Cardiac ventricle fibroblast (primary cell): ENCODE results near the gene KLF18. TPM values are rescaled to one million over a fixed set of nuclear protein-coding genes. Genes with fewer than 3 reads are reported as not detected.

Experiments used
- total RNA-seq: library from RNA; depleted of rRNA; stranded (reverse); fragments of >200 nt; gene quantifications from 2 replicates; pipeline ENCODE4 v1.2.3, GENCODE V29; 2015

Gene KLF18
- not detected in 2 replicates for total RNA-seq

GRCh38 chr1:44141531-44141930 is at the start of gene KLF18:
Gene KLF18, minus strand, starts transcription at chr1:44141631. Its CDS starts 0 bp downstream, at chr1:44141631.

GRCh38 chr1:44118682-44119081 is 22.7 kb downstream of the KLF18 start, which contains the start of gene KLF17:
Gene KLF17, plus strand, starts transcription at chr1:44118821. Its CDS starts 87 bp downstream, at chr1:44118908.

Other genes starting within 250 kb of the KLF18 start
- not detected in 2 replicates for gene ARTN, start 207.8 kb downstream of the KLF18 start, total RNA-seq
- 19.4 and 23.2 TPM in 2 replicates for gene IPO13, start 194.7 kb downstream of the KLF18 start, total RNA-seq
- 14.5 and 14.8 TPM in 2 replicates for gene DPH2, start 171.6 kb downstream of the KLF18 start, total RNA-seq
- 48.5 and 89.6 TPM in 2 replicates for gene ATP6V0B, start 166.7 kb downstream of the KLF18 start, total RNA-seq
- 39.4 and 48.9 TPM in 2 replicates for gene B4GALT2, start 162.4 kb downstream of the KLF18 start, total RNA-seq
- 3.4 and 4.7 TPM in 2 replicates for gene CCDC24, start 150.0 kb downstream of the KLF18 start, total RNA-seq
- gene SLC6A9, start 110.2 kb downstream of the KLF18 start, total RNA-seq, result 4.4 and 6.3 TPM in 2 replicates
- 0.37 TPM in 1 of 2 replicates, not detected in the other for gene KLF17, start 22.8 kb downstream of the KLF18 start, total RNA-seq
- gene DMAP1, start 71.8 kb upstream of the KLF18 start, total RNA-seq, result 21.2 and 29.3 TPM in 2 replicates
- 39.3 and 52.1 TPM in 2 replicates for gene ERI3, start 213.6 kb upstream of the KLF18 start, total RNA-seq